Nephron (organoid): ENCODE data around the gene KDM4E.
"Not testable (repeated sequence)": the region's sequence is repeated elsewhere in the genome, so short reads cannot be mapped to it uniquely, and the experiment has no call there.

Experiments used
- H3K27ac Mint-ChIP-seq, 3 experiments: 2 replicates each; pipeline ENCODE4 v1.8.0; 2020; ENCODE audit warnings: mixed read lengths in 3 of 3, mild to moderate bottlenecking in 2 of 3, moderate library complexity in 1 of 3
- H3K27me3 Mint-ChIP-seq: 2 replicates; pipeline ENCODE4 v1.8.0; 2021; ENCODE audit warnings: low read depth, mild to moderate bottlenecking, moderate library complexity, mixed read lengths
- H3K36me3 Mint-ChIP-seq: 2 replicates; pipeline ENCODE4 v1.8.0; 2020; ENCODE audit warnings: low read depth, mixed read lengths
- H3K4me1 Mint-ChIP-seq: 2 replicates; pipeline ENCODE4 v1.8.0; 2020; ENCODE audit warnings: mixed read lengths
- H3K4me3 Mint-ChIP-seq, 3 experiments: 2 replicates each; pipeline ENCODE4 v1.8.0; 2020; ENCODE audit warnings: mild to moderate bottlenecking in 3 of 3, mixed read lengths in 3 of 3, moderate library complexity in 2 of 3
- H3K9me3 Mint-ChIP-seq: 2 replicates; pipeline ENCODE4 v1.8.0; 2020; ENCODE audit warnings: mixed read lengths
- CTCF ChIP-seq, 3 experiments: fragments of 200-600 bp; sonication (generic); IDR thresholded peaks; one replicate each; pipeline ENCODE4 v1.5.0; 2021; ENCODE audit warnings: antibody characterized with exemption in 3 of 3; ENCODE audit not compliant: unreplicated experiment in 3 of 3

KDM4E gene

GRCh38 chr11:95028357-95028756 is 3.3 kb downstream of the KDM4E start:
- H3K4me1 Mint-ChIP-seq: peaks cover 6% of the 10 kb centered on the region

DNA sequence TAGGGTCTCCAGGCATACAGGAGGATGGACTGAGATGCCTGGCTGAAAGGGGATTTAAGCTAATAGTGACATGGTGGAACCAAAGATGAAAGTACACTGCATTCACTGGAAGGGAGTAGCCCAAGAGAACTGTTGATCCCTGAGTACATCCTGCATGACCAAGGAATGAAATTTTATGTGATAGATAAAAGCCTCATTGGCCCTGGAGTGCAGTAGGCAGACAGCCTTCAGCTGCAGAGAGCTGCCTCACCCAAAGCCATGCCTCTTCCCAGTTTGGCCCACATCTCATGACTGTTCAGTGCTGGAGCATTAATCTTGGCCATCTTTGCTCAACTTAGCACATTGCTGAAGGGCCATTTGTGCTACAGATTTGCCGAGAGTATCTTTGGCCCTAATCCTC is 8.0 kb downstream of the KDM4E start:
- Mint-ChIP-seq H3K4me3 (no peak overlapping the region), H3K36me3 (no peaks in the 10 kb centered on the region), H3K9me3 (peaks cover 4% of the 10 kb centered on the region), H3K27ac (no peak overlapping the region), H3K4me1 (peaks cover 6% of the 10 kb centered on the region), H3K27me3 (no peaks in the 10 kb centered on the region)
- no peak for TF ChIP-seq CTCF (IDR thresholded peaks at IDR 0.05; ENCODE audit: unreplicated experiment in 3 of 3)

More at GRCh38 chr11:95028357-95028756, 3.3 kb downstream of the KDM4E start:
- Mint-ChIP-seq H3K27ac (no peak overlapping the region), H3K4me3 (no peak overlapping the region), H3K36me3 (no peaks in the 10 kb centered on the region), H3K27me3 (peaks cover 10% of the 10 kb centered on the region), H3K9me3 (peaks cover 4% of the 10 kb centered on the region)
- TF ChIP-seq CTCF (IDR thresholded peaks at IDR 0.05; ENCODE audit: unreplicated experiment in 3 of 3): no peak

DNA sequence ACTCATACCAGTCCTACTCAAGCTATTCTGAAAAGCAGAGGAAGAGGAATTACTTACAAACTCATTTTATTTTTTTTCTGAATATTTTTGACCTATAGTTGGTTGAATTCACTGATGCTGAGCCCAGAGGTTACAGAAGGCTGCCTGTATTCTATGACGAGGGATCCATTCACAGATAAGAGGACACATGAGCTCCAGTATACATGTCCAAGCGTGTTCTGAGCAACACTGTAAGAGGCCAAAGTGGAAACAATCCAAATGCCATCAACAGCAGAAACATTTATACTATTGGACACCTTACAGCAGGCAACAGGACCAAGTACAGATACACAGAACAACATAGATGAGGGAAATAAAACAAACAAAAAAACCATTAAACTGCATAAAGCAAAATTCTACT is 10.3 kb downstream of the KDM4E start:
- no peak overlapping the region for H3K4me3 Mint-ChIP-seq

GRCh38 chr11:95037356-95038035 is 12.4 kb downstream of the KDM4E start:
- H3K4me1 Mint-ChIP-seq, H3K4me3 Mint-ChIP-seq, H3K9me3 Mint-ChIP-seq, H3K27me3 Mint-ChIP-seq, H3K27ac Mint-ChIP-seq, H3K36me3 Mint-ChIP-seq: not testable (repeated sequence)

More for the DNA sequence above, 10.3 kb downstream of the KDM4E start:
- TF ChIP-seq CTCF (IDR thresholded peaks at IDR 0.05; ENCODE audit: unreplicated experiment in 3 of 3): no peak
- H3K27me3 Mint-ChIP-seq: no peaks in the 10 kb centered on the region
- H3K4me1 Mint-ChIP-seq: no peaks in the 10 kb centered on the region
- H3K36me3 Mint-ChIP-seq: no peaks in the 10 kb centered on the region
- H3K27ac Mint-ChIP-seq: no peak overlapping the region
- peaks cover 2% of the 10 kb centered on the region for H3K9me3 Mint-ChIP-seq

DNA sequence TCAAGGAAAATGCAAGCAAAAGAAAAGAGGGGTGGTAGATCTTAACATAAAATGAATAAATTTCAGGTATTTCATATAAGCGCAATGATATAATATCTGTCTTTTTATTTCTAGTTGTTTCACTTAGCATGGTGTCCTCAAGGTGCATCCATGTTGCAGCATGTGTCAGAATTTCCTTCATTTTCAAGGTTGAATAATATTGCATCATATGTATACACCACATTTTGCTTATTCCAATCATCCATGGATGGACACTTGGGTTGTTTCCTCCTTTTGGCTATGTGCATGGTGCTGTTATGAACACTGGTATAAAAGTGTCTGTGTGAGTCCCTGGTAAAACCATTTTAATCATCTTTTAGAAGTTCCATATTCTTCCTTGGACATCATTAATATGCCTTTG is 17.2 kb downstream of the KDM4E start:
- Mint-ChIP-seq H3K4me3 (no peak overlapping the region), H3K9me3 (no peaks in the 10 kb centered on the region), H3K27ac (no peak overlapping the region), H3K36me3 (no peaks in the 10 kb centered on the region), H3K27me3 (peaks cover 12% of the 10 kb centered on the region), H3K4me1 (no peaks in the 10 kb centered on the region)
- no peak for TF ChIP-seq CTCF (IDR thresholded peaks at IDR 0.05; ENCODE audit: unreplicated experiment in 3 of 3)

- no peaks in the 10 kb centered on the region for H3K36me3 Mint-ChIP-seq
- no peaks in the 10 kb centered on the region for H3K9me3 Mint-ChIP-seq
- H3K27me3 Mint-ChIP-seq: peaks cover 12% of the 10 kb centered on the region
- no peak overlapping the region for H3K4me3 Mint-ChIP-seq
- no peak overlapping the region for H3K27ac Mint-ChIP-seq
- TF ChIP-seq CTCF (IDR thresholded peaks at IDR 0.05; ENCODE audit: unreplicated experiment in 3 of 3): no peak
- H3K4me1 Mint-ChIP-seq: no peaks in the 10 kb centered on the region
Measured at GRCh38 chr11:95042906-95043305, 17.8 kb downstream of the KDM4E start.
